Mononuclear cell (primary cell): ENCODE data around the gene MST1. TPM values are rescaled to one million over a fixed set of nuclear protein-coding genes. Genes with fewer than 3 reads are reported as not detected.
"Not testable (repeated sequence)": the region's sequence is repeated elsewhere in the genome, so short reads cannot be mapped to it uniquely, and the experiment has no call there.

Experiments used
- H3K27me3 ChIP-seq: 2 replicates; pipeline ENCODE4 v1.6.0; 2011; ENCODE audit warnings: low read length, control low read depth; ENCODE audit not compliant: insufficient read depth
- H3K4me1 ChIP-seq: 2 replicates; pipeline ENCODE4 v1.5.1; 2011; ENCODE audit warnings: mild to moderate bottlenecking, low read length, control low read depth; ENCODE audit not compliant: insufficient read depth
- H3K4me3 ChIP-seq: 2 replicates; pipeline ENCODE4 v1.5.1; 2011; ENCODE audit warnings: mild to moderate bottlenecking, low read length, moderate library complexity
- H3K9me3 ChIP-seq: 2 replicates; pipeline ENCODE4 v1.5.1; 2011; ENCODE audit warnings: low read depth, mild to moderate bottlenecking, control low read depth, low read length
- total RNA-seq: library from RNA; depleted of rRNA; stranded (reverse); fragments of >200 nt; gene quantifications from one replicate; pipeline ENCODE4 v1.2.3, GENCODE V29; 2012

The MST1 gene
- total RNA-seq, 1 donor = 2.1 TPM

GRCh38 chr3:49699281-49699979, 10.2 kb upstream of the MST1 start:
- Histone ChIP-seq H3K4me3 (no peak overlapping the region), H3K27me3 (no peaks in the 10 kb centered on the region), H3K4me1 (no peaks in the 10 kb centered on the region), H3K9me3 (no peaks in the 10 kb centered on the region)

- H3K27me3 ChIP-seq, H3K9me3 ChIP-seq, H3K4me3 ChIP-seq: not testable (repeated sequence)
- peaks cover 12% of the 10 kb centered on the region for H3K4me1 ChIP-seq
Observed at GRCh38 chr3:49695350-49696015, 6.2 kb upstream of the MST1 start.

- H3K9me3 ChIP-seq, H3K4me3 ChIP-seq, H3K27me3 ChIP-seq: not testable (repeated sequence)
- peaks cover 19% of the 10 kb centered on the region for H3K4me1 ChIP-seq
Observed at GRCh38 chr3:49694409-49695070, 5.3 kb upstream of the MST1 start.

DNA sequence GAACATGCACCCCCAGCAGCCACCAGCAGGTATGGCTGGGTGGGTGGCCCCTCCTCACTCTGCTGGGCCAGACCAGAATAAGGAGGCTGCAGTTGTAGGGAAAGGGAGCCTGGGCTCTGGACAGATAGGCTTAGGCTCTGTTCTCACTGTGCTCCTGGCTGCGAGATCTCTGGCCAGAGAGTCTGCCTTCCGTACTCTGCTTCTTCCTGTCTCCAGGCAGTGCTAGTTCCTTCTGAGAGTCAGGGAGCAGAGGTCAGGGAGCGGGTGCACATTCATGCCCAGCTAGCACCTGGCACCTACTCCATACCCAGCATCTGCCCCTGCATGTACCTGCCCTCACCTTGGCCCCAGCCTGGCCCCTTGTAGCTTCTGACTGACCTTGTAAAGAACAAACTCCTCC, 2.2 kb upstream of the MST1 start:
- not testable (repeated sequence) for H3K4me3 ChIP-seq, H3K9me3 ChIP-seq, H3K27me3 ChIP-seq
- peaks cover 31% of the 10 kb centered on the region for H3K4me1 ChIP-seq

DNA sequence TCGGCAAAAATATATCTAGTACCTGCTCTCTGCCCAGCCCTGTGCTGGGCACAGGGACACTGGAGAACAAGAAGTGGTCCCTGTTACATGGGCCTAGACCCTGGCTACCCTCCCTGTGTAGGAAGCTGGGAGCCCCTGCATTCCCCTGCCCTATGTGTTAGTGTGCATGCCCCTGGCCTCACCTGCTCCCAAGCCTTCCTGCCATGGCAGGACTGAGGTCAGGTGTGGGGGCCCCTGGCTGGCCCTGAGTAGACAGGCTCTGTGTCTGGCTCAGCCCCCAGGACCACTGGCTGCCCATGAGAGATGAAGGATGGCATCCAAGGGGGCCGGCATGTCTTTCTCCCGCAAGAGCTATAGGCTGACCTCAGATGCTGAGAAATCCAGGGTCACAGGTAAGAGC, 1.6 kb upstream of the MST1 start:
- H3K9me3 ChIP-seq, H3K4me3 ChIP-seq, H3K27me3 ChIP-seq: not testable (repeated sequence)
- peaks cover 34% of the 10 kb centered on the region for H3K4me1 ChIP-seq

GRCh38 chr3:49689908-49690624, 792 bp upstream of the MST1 start:
- H3K4me1 ChIP-seq = peaks cover 34% of the 10 kb centered on the region
- H3K27me3 ChIP-seq, H3K9me3 ChIP-seq: not testable (repeated sequence)
- peak overlapping the region; percentile 95 for H3K4me3 ChIP-seq

DNA sequence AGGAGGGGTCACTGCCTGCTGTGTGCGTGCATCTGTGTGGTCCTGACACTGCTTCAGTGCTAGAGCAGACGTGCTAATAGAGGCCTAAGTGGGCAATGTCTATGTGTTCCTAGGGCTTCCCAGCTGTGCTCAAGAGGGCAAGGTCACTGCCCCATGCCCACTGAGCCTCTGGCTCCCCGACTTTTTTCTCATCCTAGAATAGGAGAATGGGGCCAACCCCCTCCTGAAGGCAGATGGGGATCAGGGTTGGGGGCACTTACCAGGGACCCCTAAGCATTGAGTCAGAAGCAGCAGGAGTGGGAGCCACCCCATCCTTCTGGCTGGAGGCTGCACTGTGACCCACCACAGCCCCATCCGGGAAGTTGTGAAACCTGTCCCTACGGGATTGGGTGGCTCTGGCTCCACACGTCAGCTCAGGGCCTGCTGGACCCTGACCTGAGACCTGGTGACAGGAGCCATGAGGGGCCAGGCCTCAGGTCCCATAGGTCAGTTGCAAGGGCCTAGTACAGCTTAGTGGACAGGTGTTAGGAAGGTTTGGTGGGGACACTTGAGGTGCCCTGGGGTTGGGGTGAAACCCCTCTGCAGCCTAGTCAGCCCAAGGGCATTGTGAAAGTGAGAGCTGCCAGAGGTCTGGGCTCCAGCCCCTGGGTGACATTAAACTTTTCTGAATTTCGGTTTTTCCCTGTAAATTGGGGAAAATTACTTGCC, 782 bp downstream of the MST1 start:
- peak overlapping the region; percentile 95 for H3K4me3 ChIP-seq
- not testable (repeated sequence) for H3K9me3 ChIP-seq, H3K27me3 ChIP-seq
- H3K4me1 ChIP-seq = peaks cover 34% of the 10 kb centered on the region

DNA sequence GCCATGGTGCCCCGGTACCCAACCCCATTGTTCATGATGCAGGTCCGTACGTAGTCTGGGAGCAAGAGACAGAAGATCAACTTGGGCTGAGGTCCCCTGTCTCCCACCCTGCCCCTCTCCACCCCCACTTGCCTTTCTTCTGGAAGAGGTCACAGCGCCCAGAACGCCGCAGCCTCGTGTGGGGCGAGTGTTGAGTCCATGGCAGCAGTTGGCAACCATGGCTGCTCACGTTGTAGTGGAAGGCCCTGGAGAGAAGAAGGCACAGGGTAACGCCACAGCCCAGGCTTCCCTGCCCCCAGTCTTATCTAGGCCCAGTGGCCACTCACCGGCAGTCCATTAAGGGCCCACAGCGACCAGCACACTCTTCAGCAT, 1.9 kb downstream of the MST1 start:
- not testable (repeated sequence) for H3K9me3 ChIP-seq

DNA sequence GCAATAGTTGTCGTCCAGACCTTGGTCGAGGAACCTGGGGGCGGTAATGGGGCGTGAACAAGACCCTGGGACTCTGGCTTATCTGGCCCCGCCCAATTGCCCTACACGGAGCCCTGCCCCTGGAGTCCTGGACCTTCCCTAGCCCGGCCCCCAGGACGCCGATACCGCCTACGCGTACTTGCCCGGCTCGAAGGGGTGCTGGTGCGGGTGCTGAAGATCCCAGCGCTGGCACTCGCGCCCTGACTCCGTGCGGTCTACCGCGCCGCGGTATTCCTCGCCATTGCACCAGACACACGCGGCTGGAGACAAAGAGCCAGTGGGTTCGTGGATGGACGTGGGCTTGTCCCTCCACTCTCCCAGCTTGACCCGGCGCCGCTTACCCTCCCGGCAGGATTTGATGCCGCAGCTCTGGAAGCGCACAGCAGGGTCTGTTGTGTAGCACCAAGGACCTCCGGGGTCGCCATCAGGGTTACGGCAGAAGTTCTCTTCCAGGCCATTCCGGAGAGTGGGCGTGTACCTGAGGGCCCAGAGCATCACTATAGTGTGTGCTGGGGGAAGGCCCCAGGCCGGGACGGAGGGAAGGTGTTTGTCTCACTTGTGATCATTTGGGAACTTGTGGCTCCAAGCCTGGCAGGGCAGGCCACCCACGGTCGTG, 2.4 kb downstream of the MST1 start:
- H3K4me1 ChIP-seq = peaks cover 34% of the 10 kb centered on the region
- H3K27me3 ChIP-seq, H3K4me3 ChIP-seq, H3K9me3 ChIP-seq: not testable (repeated sequence)

More for the DNA sequence above, 1.9 kb downstream of the MST1 start:
- H3K4me3 ChIP-seq, H3K27me3 ChIP-seq: not testable (repeated sequence)
- H3K4me1 ChIP-seq = peaks cover 34% of the 10 kb centered on the region

DNA sequence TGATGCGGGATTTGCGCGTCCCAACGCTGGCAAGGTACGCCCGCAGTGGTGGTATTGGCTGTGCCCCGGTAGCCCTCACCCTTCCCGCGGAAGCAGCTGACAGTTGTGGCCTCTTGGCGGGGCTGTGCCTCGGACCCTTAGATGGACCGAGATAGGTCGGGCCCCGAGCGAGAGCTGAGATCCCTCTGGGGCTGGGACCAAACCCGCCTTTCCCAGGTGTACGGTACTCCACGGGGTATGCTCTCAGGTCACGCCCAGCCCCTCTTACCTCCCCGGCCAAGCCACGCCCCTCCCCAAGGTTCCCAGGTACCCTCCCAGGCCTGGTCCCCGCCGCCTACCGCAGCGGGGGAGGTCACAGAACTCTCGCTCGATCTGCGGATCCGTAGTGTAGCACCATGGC, 2.9 kb downstream of the MST1 start:
- H3K4me1 ChIP-seq = peaks cover 31% of the 10 kb centered on the region
- not testable (repeated sequence) for H3K27me3 ChIP-seq, H3K4me3 ChIP-seq, H3K9me3 ChIP-seq

DNA sequence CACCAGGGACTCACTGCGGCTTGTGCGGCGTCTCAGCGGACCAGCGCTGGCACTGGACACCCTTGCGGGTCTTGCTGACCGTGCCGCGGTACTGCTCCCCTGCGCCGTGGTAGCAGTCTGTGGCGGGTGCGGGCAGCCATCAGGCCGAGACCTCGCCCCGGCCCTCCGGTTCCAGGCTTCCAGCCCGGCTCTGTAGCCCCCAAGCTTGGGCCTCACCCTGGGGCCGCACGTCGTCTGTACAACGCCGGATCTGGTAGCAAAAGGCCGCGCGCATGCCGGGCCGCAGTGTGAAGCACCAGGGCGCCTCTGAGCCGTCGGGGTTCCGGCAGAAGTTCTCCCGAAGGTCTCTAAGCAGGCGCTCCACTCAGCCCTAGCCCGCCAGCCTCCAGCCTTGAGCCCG, 3.4 kb downstream of the MST1 start:
- H3K27me3 ChIP-seq, H3K4me3 ChIP-seq, H3K9me3 ChIP-seq: not testable (repeated sequence)
- peaks cover 26% of the 10 kb centered on the region for H3K4me1 ChIP-seq

DNA sequence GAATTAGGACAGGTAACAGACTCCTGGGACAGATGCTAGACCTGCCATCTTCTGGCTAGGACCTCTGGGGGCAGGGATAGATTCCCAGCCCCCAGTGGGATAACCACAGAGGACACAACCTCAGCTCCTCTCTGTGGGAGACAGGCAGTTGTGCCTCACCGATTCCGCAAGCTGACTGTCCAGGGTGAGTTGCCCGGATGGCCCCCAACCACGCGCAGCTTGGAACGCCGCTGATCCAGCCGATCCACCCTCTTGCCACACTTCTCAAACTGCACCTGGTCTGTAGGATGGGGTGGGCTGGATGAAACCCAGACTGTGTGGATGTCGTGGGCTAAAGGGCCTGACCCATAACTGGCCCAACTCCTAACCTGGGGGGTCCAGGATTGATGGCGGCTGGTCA, 4.2 kb downstream of the MST1 start:
- H3K4me3 ChIP-seq, H3K9me3 ChIP-seq, H3K27me3 ChIP-seq: not testable (repeated sequence)
- peaks cover 18% of the 10 kb centered on the region for H3K4me1 ChIP-seq

DNA sequence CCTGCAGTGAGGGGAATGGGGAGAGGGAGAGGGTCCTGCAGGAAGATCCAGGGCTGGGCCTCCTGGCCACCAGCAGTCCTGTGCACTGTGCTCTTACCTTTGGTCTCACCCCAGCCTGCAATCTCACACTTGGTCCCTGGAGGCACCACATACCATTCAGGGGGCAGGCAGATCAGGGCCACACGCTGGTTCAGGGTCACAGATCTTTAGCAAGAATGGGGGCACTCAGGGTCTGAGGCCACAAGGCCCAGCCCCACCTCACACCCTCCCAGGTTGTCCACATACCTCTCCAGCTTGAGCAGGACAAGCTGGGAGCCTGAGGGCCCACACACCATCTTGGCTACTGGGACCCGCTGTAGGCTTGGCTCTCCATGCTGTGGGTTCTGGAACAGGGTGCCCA, 4.8 kb downstream of the MST1 start:
- not testable (repeated sequence) for H3K9me3 ChIP-seq, H3K4me3 ChIP-seq, H3K27me3 ChIP-seq
- H3K4me1 ChIP-seq = peaks cover 15% of the 10 kb centered on the region

- Histone ChIP-seq H3K4me3 (no peak overlapping the region), H3K4me1 (peaks cover 8% of the 10 kb centered on the region), H3K9me3 (no peaks in the 10 kb centered on the region), H3K27me3 (no peaks in the 10 kb centered on the region)
Observed at GRCh38 chr3:49683162-49683561, 6.1 kb downstream of the MST1 start.
